Karpas-422 (cell line): Measurements from ENCODE around the gene FRY. TPM values are rescaled to one million over a fixed set of nuclear protein-coding genes. Genes with fewer than 3 reads are reported as not detected.

Source experiments
- DNase-seq: peaks from one replicate; pipeline ENCODE4 v3.0.0-alpha.2; 2015
- H2AFZ ChIP-seq: fragments of 200-600 bp; sonication (generic); 2 replicates; pipeline ENCODE4 v1.6.1; 2014; ENCODE audit warnings: antibody characterized with exemption, low read length, mixed read lengths
- H3K27ac ChIP-seq: fragments of 200-600 bp; sonication (generic); 2 replicates; pipeline ENCODE4 v1.5.1; 2014; ENCODE audit warnings: mild to moderate bottlenecking, low read length, moderate library complexity
- H3K27me3 ChIP-seq: fragments of 200-600 bp; sonication (generic); 2 replicates; pipeline ENCODE4 v1.6.1; 2014; ENCODE audit warnings: low read length, mixed read lengths
- H3K36me3 ChIP-seq: fragments of 200-600 bp; sonication (generic); 2 replicates; pipeline ENCODE4 v1.6.1; 2014; ENCODE audit warnings: low read length, mixed read lengths; ENCODE audit not compliant: insufficient read depth
- H3K4me1 ChIP-seq: fragments of 200-600 bp; sonication (generic); 2 replicates; pipeline ENCODE4 v1.6.1; 2014; ENCODE audit warnings: mild to moderate bottlenecking, low read length, mixed read lengths
- H3K4me2 ChIP-seq: fragments of 200-600 bp; sonication (generic); 2 replicates; pipeline ENCODE4 v1.6.1; 2014; ENCODE audit warnings: low read length, low read depth, mild to moderate bottlenecking; ENCODE audit not compliant: poor library complexity, severe bottlenecking
- H3K4me3 ChIP-seq: fragments of 200-600 bp; sonication (generic); 2 replicates; pipeline ENCODE4 v1.5.1; 2014; ENCODE audit warnings: mild to moderate bottlenecking, antibody characterized with exemption, low read length, mixed read lengths
- H3K79me2 ChIP-seq: fragments of 200-600 bp; sonication (generic); 2 replicates; pipeline ENCODE4 v1.6.1; 2014; ENCODE audit warnings: mild to moderate bottlenecking, low read length, mixed read lengths
- H3K9ac ChIP-seq: fragments of 200-600 bp; sonication (generic); 2 replicates; pipeline ENCODE4 v1.6.0; 2014; ENCODE audit warnings: low read length
- H3K9me2 ChIP-seq: fragments of 200-600 bp; sonication (generic), shearing (Covaris generic); replicated peaks from 2 replicates; pipeline ENCODE4 v1.6.0; 2014; ENCODE audit warnings: mild to moderate bottlenecking, low read length, moderate library complexity; ENCODE audit not compliant: insufficient read depth
- H3K9me3 ChIP-seq: fragments of 300-700, 200-600 bp; sonication (generic); 2 replicates; pipeline ENCODE4 v1.6.1; 2014; ENCODE audit warnings: low read length, mixed read lengths
- H4K20me1 ChIP-seq: fragments of 200-600 bp; sonication (generic); 2 replicates; pipeline ENCODE4 v1.6.1; 2014; ENCODE audit warnings: mild to moderate bottlenecking, antibody characterized with exemption, low read length, low read depth; ENCODE audit not compliant: insufficient read depth
- total RNA-seq: library from RNA; depleted of rRNA; stranded (reverse); fragments of >200 nt; shearing (Covaris generic); gene quantifications from 2 replicates; pipeline ENCODE4 v1.2.3, GENCODE V29; 2014; ENCODE audit warnings: low replicate concordance

FRY gene
- total RNA-seq, 1 experiment from 2014 or later = 1.6 TPM

- H2AFZ ChIP-seq = no peak overlapping the region
- no peak overlapping the region for H3K4me3 ChIP-seq
- H3K4me2 ChIP-seq = no peak overlapping the region
Observed at GRCh38 chr13:32117701-32118100, 86.1 kb downstream of the FRY start.

GRCh38 chr13:32121316-32121715 lies 89.7 kb downstream of the FRY start:
- DNase-seq = no peak
- Histone ChIP-seq H3K79me2 (no peaks in the 10 kb centered on the region), H4K20me1 (no peaks in the 10 kb centered on the region), H3K36me3 (no peaks in the 10 kb centered on the region), H3K4me1 (no peaks in the 10 kb centered on the region), H2AFZ (no peak overlapping the region), H3K27ac (no peak overlapping the region), H3K4me3 (no peak overlapping the region), H3K4me2 (no peak overlapping the region), H3K9ac (no peak overlapping the region), H3K27me3 (no peaks in the 10 kb centered on the region), H3K9me2 (no peaks in the 10 kb centered on the region), H3K9me3 (no peaks in the 10 kb centered on the region)

More at GRCh38 chr13:32117701-32118100, 86.1 kb downstream of the FRY start:
- Histone ChIP-seq H3K9me2 (no peaks in the 10 kb centered on the region), H3K4me1 (no peaks in the 10 kb centered on the region), H3K36me3 (no peaks in the 10 kb centered on the region), H3K9ac (no peak overlapping the region), H3K79me2 (no peaks in the 10 kb centered on the region), H3K27ac (no peak overlapping the region), H3K27me3 (no peaks in the 10 kb centered on the region), H4K20me1 (no peaks in the 10 kb centered on the region), H3K9me3 (no peaks in the 10 kb centered on the region)
- no peak for DNase-seq

GRCh38 chr13:32124743-32125142 lies 93.2 kb downstream of the FRY start:
- Histone ChIP-seq H3K79me2 (no peaks in the 10 kb centered on the region), H3K9ac (no peak overlapping the region), H3K9me2 (no peaks in the 10 kb centered on the region), H3K4me3 (no peak overlapping the region), H3K36me3 (no peaks in the 10 kb centered on the region), H3K4me1 (no peaks in the 10 kb centered on the region), H3K4me2 (no peak overlapping the region), H4K20me1 (no peaks in the 10 kb centered on the region), H3K27ac (no peak overlapping the region), H3K9me3 (no peaks in the 10 kb centered on the region), H2AFZ (no peak overlapping the region), H3K27me3 (no peaks in the 10 kb centered on the region)
- no peak for DNase-seq

GRCh38 chr13:32125221-32125689 lies 93.7 kb downstream of the FRY start:
- Histone ChIP-seq H3K4me2 (no peak overlapping the region), H3K9me2 (no peaks in the 10 kb centered on the region), H3K27ac (no peak overlapping the region), H3K36me3 (no peaks in the 10 kb centered on the region), H4K20me1 (no peaks in the 10 kb centered on the region), H3K27me3 (no peaks in the 10 kb centered on the region), H3K9me3 (no peaks in the 10 kb centered on the region), H3K9ac (no peak overlapping the region), H3K79me2 (no peaks in the 10 kb centered on the region), H2AFZ (no peak overlapping the region), H3K4me3 (no peak overlapping the region), H3K4me1 (no peaks in the 10 kb centered on the region)
- DNase-seq = no peak

GRCh38 chr13:32125751-32126150 lies 94.2 kb downstream of the FRY start:
- H3K4me1 ChIP-seq = no peaks in the 10 kb centered on the region
- no peaks in the 10 kb centered on the region for H3K27me3 ChIP-seq
- H3K79me2 ChIP-seq = no peaks in the 10 kb centered on the region
- no peaks in the 10 kb centered on the region for H3K9me3 ChIP-seq
- DNase-seq = no peak
- no peaks in the 10 kb centered on the region for H4K20me1 ChIP-seq
- H2AFZ ChIP-seq = no peak overlapping the region
- H3K27ac ChIP-seq = no peak overlapping the region
- H3K36me3 ChIP-seq = no peaks in the 10 kb centered on the region
- no peak overlapping the region for H3K9ac ChIP-seq
- H3K4me3 ChIP-seq = no peak overlapping the region
- H3K9me2 ChIP-seq = no peaks in the 10 kb centered on the region
- H3K4me2 ChIP-seq = no peak overlapping the region

GRCh38 chr13:32126278-32126677 lies 94.7 kb downstream of the FRY start:
- Histone ChIP-seq H3K36me3 (no peaks in the 10 kb centered on the region), H3K4me3 (no peak overlapping the region), H3K9me2 (no peaks in the 10 kb centered on the region), H3K27ac (no peak overlapping the region), H3K4me2 (no peak overlapping the region), H3K9ac (no peak overlapping the region), H3K9me3 (no peaks in the 10 kb centered on the region), H4K20me1 (no peaks in the 10 kb centered on the region), H3K27me3 (no peaks in the 10 kb centered on the region), H2AFZ (no peak overlapping the region), H3K4me1 (no peaks in the 10 kb centered on the region), H3K79me2 (no peaks in the 10 kb centered on the region)
- DNase-seq = no peak

GRCh38 chr13:32126756-32127155 lies 95.2 kb downstream of the FRY start:
- no peak overlapping the region for H3K9ac ChIP-seq

GRCh38 chr13:32127691-32128090 lies 96.1 kb downstream of the FRY start:
- Histone ChIP-seq H4K20me1 (no peaks in the 10 kb centered on the region), H3K4me2 (no peak overlapping the region), H3K27me3 (no peaks in the 10 kb centered on the region), H3K9ac (no peak overlapping the region), H3K79me2 (no peaks in the 10 kb centered on the region), H3K9me2 (no peaks in the 10 kb centered on the region), H3K4me1 (no peaks in the 10 kb centered on the region), H3K4me3 (no peak overlapping the region), H3K9me3 (no peaks in the 10 kb centered on the region), H3K36me3 (no peaks in the 10 kb centered on the region), H3K27ac (no peak overlapping the region), H2AFZ (no peak overlapping the region)
- no peak for DNase-seq

More at GRCh38 chr13:32126756-32127155, 95.2 kb downstream of the FRY start:
- Histone ChIP-seq H3K27ac (no peak overlapping the region), H2AFZ (no peak overlapping the region), H3K9me3 (no peaks in the 10 kb centered on the region), H3K9me2 (no peaks in the 10 kb centered on the region), H3K4me3 (no peak overlapping the region), H4K20me1 (no peaks in the 10 kb centered on the region), H3K4me2 (no peak overlapping the region), H3K4me1 (no peaks in the 10 kb centered on the region), H3K27me3 (no peaks in the 10 kb centered on the region), H3K36me3 (no peaks in the 10 kb centered on the region), H3K79me2 (no peaks in the 10 kb centered on the region)
- no peak for DNase-seq
